ENCODE data around the gene AVPR2. TPM values are rescaled to one million over a fixed set of nuclear protein-coding genes. Genes with fewer than 3 reads are reported as not detected.
A peak's percentile ranks its signal among the peaks of the same experiment; 100 is the strongest.

AVPR2 gene
- total RNA-seq, 2 donors from 2014 or later = not detected

DNA sequence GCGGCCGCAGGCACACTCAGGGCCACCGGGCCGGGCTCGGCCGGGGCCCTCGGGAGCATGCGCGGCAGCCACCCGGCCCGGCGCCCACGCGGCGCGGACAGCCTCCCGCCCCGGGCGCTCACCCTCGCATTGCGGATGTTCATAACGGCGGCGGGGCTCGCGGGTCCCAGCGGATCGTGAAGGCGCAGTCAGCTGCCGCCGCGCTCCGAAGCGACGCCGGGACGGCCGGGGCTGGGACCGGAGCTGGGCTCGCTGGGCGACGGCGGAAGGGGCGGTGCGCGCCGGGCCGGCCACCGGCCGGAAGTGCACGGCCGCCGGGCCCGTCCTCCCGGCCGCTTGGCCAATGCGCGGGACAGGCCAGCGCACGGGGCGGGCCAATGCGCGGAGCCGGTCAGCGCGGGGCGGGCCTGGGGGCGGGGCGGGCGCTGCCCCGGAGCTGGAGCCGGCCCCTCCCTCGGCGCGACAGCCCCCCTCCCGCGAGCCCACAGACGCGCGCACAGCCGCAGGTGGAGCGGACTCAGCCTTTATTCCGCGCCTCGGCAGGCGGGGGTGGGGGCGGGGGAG, 30.4 kb downstream of the AVPR2 start, which contains the start of gene NAA10:
Gene NAA10 (minus strand): TSS at position 276 of the 564 bp plus-strand sequence. CDS start 133 bp downstream, at position 143.
- ATAC-seq (ENCODE audit: insufficient number of reproducible peaks, low FRiP score, low read depth) = peak; percentile 70
- H3K27ac ChIP-seq = peak within 1 kb of the TSS in 1 of 2 donors; percentile 12
- no peaks in the 10 kb centered on the region for H3K27me3 ChIP-seq (replicated peaks; ENCODE audit: insufficient read depth)
- peak within 1 kb of the TSS; percentile 77 for H3K4me3 ChIP-seq
- no peaks in the 10 kb centered on the region for H3K9me3 ChIP-seq
- TF ChIP-seq, protein P1, sequence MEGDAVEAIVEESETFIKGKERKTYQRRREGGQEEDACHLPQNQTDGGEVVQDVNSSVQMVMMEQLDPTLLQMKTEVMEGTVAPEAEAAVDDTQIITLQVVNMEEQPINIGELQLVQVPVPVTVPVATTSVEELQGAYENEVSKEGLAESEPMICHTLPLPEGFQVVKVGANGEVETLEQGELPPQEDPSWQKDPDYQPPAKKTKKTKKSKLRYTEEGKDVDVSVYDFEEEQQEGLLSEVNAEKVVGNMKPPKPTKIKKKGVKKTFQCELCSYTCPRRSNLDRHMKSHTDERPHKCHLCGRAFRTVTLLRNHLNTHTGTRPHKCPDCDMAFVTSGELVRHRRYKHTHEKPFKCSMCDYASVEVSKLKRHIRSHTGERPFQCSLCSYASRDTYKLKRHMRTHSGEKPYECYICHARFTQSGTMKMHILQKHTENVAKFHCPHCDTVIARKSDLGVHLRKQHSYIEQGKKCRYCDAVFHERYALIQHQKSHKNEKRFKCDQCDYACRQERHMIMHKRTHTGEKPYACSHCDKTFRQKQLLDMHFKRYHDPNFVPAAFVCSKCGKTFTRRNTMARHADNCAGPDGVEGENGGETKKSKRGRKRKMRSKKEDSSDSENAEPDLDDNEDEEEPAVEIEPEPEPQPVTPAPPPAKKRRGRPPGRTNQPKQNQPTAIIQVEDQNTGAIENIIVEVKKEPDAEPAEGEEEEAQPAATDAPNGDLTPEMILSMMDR (IDR thresholded peaks at IDR 0.05) = no peak
- H3K4me1 ChIP-seq (ENCODE audit: control insufficient read depth in 1 of 2, low read depth in 2 of 2) = peaks cover 3 to 14% of the 10 kb centered on the region in 2 donors
- no peak for DNase-seq (ENCODE audit: low spot score)
- peaks cover 6% of the 10 kb centered on the region for H3K36me3 ChIP-seq

DNA sequence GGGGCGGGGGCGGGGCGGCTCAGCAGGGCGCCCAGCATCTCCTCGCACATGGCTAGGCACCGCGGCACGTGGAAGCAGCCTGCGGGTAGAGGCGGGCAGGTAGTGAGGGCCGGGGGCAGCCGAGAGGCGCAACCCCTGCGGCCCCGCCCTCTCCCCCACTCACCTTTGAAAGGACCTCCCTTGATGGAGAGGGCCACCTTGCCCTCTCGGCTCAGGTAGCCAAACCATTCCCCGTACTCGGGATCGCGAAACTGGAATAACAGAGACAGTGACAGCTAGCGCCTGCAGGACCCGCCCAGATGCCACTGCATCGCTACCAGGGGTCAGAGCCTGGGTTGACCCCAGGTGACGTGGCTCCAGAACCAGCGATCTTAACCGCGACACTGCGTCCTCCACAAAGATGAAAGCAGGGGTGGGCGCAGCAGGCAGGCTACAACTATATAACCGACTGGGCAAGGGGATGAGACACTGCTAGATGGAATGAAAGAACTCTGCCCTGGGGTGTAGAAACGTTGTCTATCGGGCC, 30.9 kb downstream of the AVPR2 start:
- peak overlapping the region; percentile 77 for H3K4me3 ChIP-seq
- no peaks in the 10 kb centered on the region for H3K27me3 ChIP-seq (replicated peaks; ENCODE audit: insufficient read depth)
- no peak overlapping the region for H3K27ac ChIP-seq
- no peaks in the 10 kb centered on the region for H3K9me3 ChIP-seq
- peaks cover 6% of the 10 kb centered on the region for H3K36me3 ChIP-seq
- H3K4me1 ChIP-seq (ENCODE audit: control insufficient read depth in 1 of 2, low read depth in 2 of 2) = peaks cover 3 to 14% of the 10 kb centered on the region in 2 donors
- ATAC-seq (ENCODE audit: insufficient number of reproducible peaks, low FRiP score, low read depth) (no peak), DNase-seq (ENCODE audit: low spot score) (no peak)
- TF ChIP-seq, protein P1 (IDR thresholded peaks at IDR 0.05) = no peak

DNA sequence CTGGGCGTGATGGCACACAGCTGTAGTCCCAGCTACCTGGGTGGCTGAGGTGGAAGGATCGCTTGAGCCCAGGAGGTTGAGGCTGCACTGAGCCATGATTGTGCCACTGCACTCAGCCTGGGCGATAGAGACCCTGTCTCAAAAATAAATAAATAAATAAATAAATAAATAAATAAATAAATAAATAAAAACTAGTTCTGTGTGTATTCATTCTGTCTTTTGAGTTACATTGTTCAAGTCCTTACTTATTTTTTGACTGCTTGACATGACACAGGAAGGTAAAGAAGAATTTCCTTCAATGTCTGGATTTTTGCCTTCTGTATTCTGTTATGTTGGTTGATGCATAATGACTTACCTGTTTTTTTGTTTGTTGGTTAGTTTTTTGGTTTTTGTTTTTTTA, 32.6 kb downstream of the AVPR2 start:
- Histone ChIP-seq H3K4me1 (ENCODE audit: control insufficient read depth in 1 of 2, low read depth in 2 of 2) (peaks cover 3 to 14% of the 10 kb centered on the region in 2 donors), H3K27ac (no peak overlapping the region), H3K27me3 (replicated peaks; ENCODE audit: insufficient read depth) (no peaks in the 10 kb centered on the region), H3K36me3 (no peaks in the 10 kb centered on the region), H3K9me3 (no peaks in the 10 kb centered on the region), H3K4me3 (no peak overlapping the region)
- no peak for DNase-seq (ENCODE audit: low spot score)
- no peak for ATAC-seq (ENCODE audit: insufficient number of reproducible peaks, low FRiP score, low read depth)
- TF ChIP-seq, protein P1 (IDR thresholded peaks at IDR 0.05) = no peak

GRCh38 chrX:153938226-153938786, 33.8 kb downstream of the AVPR2 start:
- no peaks in the 10 kb centered on the region for H3K36me3 ChIP-seq
- TF ChIP-seq, protein P1 (IDR thresholded peaks at IDR 0.05) = no peak
- no peaks in the 10 kb centered on the region for H3K27me3 ChIP-seq (replicated peaks; ENCODE audit: insufficient read depth)
- H3K4me1 ChIP-seq (ENCODE audit: control insufficient read depth in 1 of 2, low read depth in 2 of 2) = peaks cover 3 to 14% of the 10 kb centered on the region in 2 donors
- no peak overlapping the region for H3K4me3 ChIP-seq
- no peak for ATAC-seq (ENCODE audit: insufficient number of reproducible peaks, low FRiP score, low read depth)
- no peak overlapping the region for H3K27ac ChIP-seq
- no peak for DNase-seq (ENCODE audit: low spot score)
- H3K9me3 ChIP-seq = no peaks in the 10 kb centered on the region

- H3K4me1 ChIP-seq (ENCODE audit: control insufficient read depth in 1 of 2, low read depth in 2 of 2) = peaks cover 0 to 5% of the 10 kb centered on the region in 2 donors
- ATAC-seq (ENCODE audit: insufficient number of reproducible peaks, low FRiP score, low read depth) = no peak
- H3K27ac ChIP-seq = no peak overlapping the region
- H3K36me3 ChIP-seq = no peaks in the 10 kb centered on the region
- no peaks in the 10 kb centered on the region for H3K27me3 ChIP-seq (replicated peaks; ENCODE audit: insufficient read depth)
- no peak for DNase-seq (ENCODE audit: low spot score)
- no peaks in the 10 kb centered on the region for H3K9me3 ChIP-seq
- H3K4me3 ChIP-seq = no peak overlapping the region
- TF ChIP-seq, protein P1 (IDR thresholded peaks at IDR 0.05) = no peak
Measured at GRCh38 chrX:153939573-153939972, 35.1 kb downstream of the AVPR2 start.

Measured in thoracic aorta (tissue), 2 donors.